Brain microvascular endothelial cell (primary cell): ENCODE results near the gene ATP13A3.
"Not testable (repeated sequence)": the region's sequence is repeated elsewhere in the genome, so short reads cannot be mapped to it uniquely, and the experiment has no call there.

ENCODE experiments used
- DNase-seq: peaks from one replicate; pipeline ENCODE4 v3.0.0-alpha.2; 2020
- H3K27ac ChIP-seq: fragments of 250-450 bp; sonication (Bioruptor Pico); 2 replicates; pipeline ENCODE4 v1.5.1; 2020; ENCODE audit warnings: mild to moderate bottlenecking, moderate library complexity
- H3K27me3 ChIP-seq: fragments of 250-450 bp; sonication (Bioruptor Pico); replicated peaks from 2 replicates; pipeline ENCODE4 v1.5.1; 2020; ENCODE audit warnings: mild to moderate bottlenecking
- H3K36me3 ChIP-seq: fragments of 250-450 bp; sonication (Bioruptor Pico); replicated peaks from 2 replicates; pipeline ENCODE4 v1.5.1; 2020; ENCODE audit warnings: mild to moderate bottlenecking
- H3K4me3 ChIP-seq: 2 replicates; pipeline ENCODE4 v1.5.1; 2011; ENCODE audit warnings: low read depth, mild to moderate bottlenecking, control low read depth, low read length, moderate library complexity
- in situ Hi-C: cut with HindIII; loops from 2 replicates; pipeline ENCODE4 v1.10.0; 2017; ENCODE audit warnings: low sequenced_read_pairs, low pct_ligation_motif_present
- TF ChIP-seq, protein P1 (sequence below): IDR thresholded peaks from 2 replicates; pipeline ENCODE4 v1.5.1; 2011; ENCODE audit warnings: low read depth, mild to moderate bottlenecking, moderate library complexity, low read length, control low read depth, inconsistent platforms; ENCODE audit errors: missing control alignments

Gene ATP13A3

DNA sequence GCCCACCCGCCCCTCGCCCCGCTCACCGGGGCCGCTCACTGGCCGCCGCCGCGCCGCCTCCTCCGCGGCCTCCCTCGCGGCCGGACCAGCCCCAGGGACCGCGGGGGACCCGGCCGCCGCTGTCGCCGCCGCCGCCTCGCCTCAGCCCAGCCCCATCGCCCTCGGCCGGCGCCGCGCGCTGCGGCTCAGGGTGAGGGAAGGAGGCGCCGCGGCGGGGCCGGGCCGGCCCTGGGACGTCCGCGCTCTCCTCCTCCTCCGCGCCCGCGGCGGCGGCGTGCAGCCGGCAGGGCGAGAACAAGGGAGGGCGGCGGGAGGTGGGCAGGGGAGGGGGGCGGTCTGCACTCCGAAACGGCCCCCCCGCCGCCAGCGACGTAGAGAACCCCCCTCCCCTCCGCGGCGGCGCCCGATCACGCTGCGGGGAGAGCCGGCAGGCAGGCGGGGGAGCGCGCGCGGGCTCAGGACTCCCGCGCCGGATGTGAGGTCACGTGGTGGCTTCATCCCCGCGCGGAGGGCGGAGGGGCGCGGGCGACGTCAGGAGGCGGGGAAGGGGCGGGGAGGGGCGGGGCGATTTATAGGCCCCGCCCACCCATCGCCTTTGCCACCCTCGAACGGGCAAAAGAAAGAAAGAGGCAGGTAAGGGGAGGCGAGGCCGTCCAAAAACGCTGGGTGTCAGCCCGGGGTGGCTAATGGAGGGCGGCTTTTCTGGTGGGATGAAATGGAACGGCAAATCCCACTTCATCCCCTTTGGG, at the start of gene ATP13A3:
TSS of gene ATP13A3 (minus strand) at position 463 of the 749 bp plus-strand sequence. CDS start 24,812 bp downstream, outside the sequence.
- TF ChIP-seq, protein P1, sequence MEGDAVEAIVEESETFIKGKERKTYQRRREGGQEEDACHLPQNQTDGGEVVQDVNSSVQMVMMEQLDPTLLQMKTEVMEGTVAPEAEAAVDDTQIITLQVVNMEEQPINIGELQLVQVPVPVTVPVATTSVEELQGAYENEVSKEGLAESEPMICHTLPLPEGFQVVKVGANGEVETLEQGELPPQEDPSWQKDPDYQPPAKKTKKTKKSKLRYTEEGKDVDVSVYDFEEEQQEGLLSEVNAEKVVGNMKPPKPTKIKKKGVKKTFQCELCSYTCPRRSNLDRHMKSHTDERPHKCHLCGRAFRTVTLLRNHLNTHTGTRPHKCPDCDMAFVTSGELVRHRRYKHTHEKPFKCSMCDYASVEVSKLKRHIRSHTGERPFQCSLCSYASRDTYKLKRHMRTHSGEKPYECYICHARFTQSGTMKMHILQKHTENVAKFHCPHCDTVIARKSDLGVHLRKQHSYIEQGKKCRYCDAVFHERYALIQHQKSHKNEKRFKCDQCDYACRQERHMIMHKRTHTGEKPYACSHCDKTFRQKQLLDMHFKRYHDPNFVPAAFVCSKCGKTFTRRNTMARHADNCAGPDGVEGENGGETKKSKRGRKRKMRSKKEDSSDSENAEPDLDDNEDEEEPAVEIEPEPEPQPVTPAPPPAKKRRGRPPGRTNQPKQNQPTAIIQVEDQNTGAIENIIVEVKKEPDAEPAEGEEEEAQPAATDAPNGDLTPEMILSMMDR: no peak
- DNase-seq: peak; percentile 70
- in situ Hi-C loops: loop anchor here (25.0 kb wide), 1 partner anchor 101 kb away; no protein-coding TSS in a partner anchor
- peaks cover 3% of the 10 kb centered on the region for H3K36me3 ChIP-seq
- H3K4me3 ChIP-seq: peak within 1 kb of the TSS; percentile 83
- peak within 1 kb of the TSS; percentile 83 for H3K27ac ChIP-seq
- no peaks in the 10 kb centered on the region for H3K27me3 ChIP-seq

DNA sequence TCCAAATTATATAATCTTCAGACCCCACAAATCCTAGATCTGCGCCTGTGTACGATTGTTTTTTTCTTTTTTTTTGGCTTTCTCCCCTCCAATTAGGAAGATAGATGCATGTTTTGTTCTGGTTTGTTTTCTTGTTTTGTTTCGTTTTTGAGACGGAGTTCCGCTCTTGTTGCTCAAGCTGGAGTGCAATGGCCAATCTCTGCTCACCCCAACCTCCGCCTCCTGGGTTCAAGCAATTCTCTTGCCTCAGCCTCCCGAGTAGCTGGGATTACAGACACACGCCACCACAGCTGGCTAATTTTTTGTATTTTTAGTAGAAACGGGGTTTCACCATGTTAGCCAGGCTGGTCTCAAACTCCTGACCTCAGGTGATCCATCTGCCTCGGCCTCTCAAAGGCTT, 48.4 kb upstream of the ATP13A3 start:
- H3K27me3 ChIP-seq, H3K36me3 ChIP-seq, H3K27ac ChIP-seq, in situ Hi-C loops, DNase-seq, H3K4me3 ChIP-seq: not testable (repeated sequence)

- in situ Hi-C loops: no loop called here
- no peak overlapping the region for H3K4me3 ChIP-seq
- TF ChIP-seq, protein P1: no peak
- DNase-seq: no peak
- H3K36me3 ChIP-seq: no peaks in the 10 kb centered on the region
- no peaks in the 10 kb centered on the region for H3K27me3 ChIP-seq
- no peak overlapping the region for H3K27ac ChIP-seq
Observed at GRCh38 chr3:194534243-194534642, 47.4 kb upstream of the ATP13A3 start.

- no peak overlapping the region for H3K4me3 ChIP-seq
- in situ Hi-C loops: no loop called here
- no peaks in the 10 kb centered on the region for H3K36me3 ChIP-seq
- TF ChIP-seq, protein P1: no peak
- no peaks in the 10 kb centered on the region for H3K27me3 ChIP-seq
- no peak overlapping the region for H3K27ac ChIP-seq
- no peak for DNase-seq
Observed at GRCh38 chr3:194532591-194532990, 45.8 kb upstream of the ATP13A3 start.

DNA sequence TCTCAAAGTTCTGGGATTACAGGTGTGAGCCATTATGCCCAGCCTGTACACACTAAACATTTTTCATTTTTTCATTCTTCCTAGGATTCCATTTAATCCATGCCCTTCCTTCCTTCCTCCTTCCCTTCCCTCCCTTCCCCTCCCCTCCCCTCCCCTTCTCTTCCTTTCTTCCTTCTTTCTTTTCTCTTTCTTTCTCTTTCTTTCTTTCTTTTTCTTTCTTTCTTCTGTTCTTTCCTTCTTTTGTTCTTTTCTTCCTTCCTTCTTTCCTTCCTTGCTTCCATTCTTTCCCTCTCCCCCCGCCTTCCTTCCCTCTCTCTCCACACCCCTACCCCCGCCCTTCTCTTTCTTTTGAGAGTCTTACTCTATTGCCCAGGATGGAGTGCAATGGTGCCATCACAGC, 40.9 kb upstream of the ATP13A3 start:
- in situ Hi-C loops: no loop called here

GRCh38 chr3:194526164-194526563, 39.4 kb upstream of the ATP13A3 start:
- Histone ChIP-seq H3K27me3 (no peaks in the 10 kb centered on the region), H3K27ac (no peak overlapping the region), H3K4me3 (no peak overlapping the region), H3K36me3 (no peaks in the 10 kb centered on the region)
- TF ChIP-seq, protein P1: no peak
- no peak for DNase-seq
- in situ Hi-C loops: no loop called here

More for the DNA sequence above, 40.9 kb upstream of the ATP13A3 start:
- DNase-seq: no peak
- H3K27me3 ChIP-seq: no peaks in the 10 kb centered on the region
- no peaks in the 10 kb centered on the region for H3K36me3 ChIP-seq
- H3K4me3 ChIP-seq: no peak overlapping the region
- H3K27ac ChIP-seq: peak overlapping the region; percentile 34
- TF ChIP-seq, protein P1: no peak
